GM12878 (cell line): ENCODE data around the gene CACTIN. TPM values are rescaled to one million over a fixed set of nuclear protein-coding genes. Genes with fewer than 3 reads are reported as not detected.

ENCODE experiments used
- ATAC-seq: fragments of 200-7000 bp; cut with Tn5 transposase; 3 replicates; pipeline ENCODE4 v1.9.1; 2020; ENCODE audit warnings: mild to moderate bottlenecking, moderate library complexity
- BruUV-seq: library from RNA; stranded (reverse); fragments of 400-500 nt; replicated peaks from 2 replicates; lab custom pipeline; 2021; lab: Mats Ljungman, UMichigan
- CTCF ChIA-PET: fragments of 300-600 bp; sonication (Branson Sonifier 250); formaldehyde crosslinking; extraction: SDS; loops from one replicate; lab custom pipeline; 2021; ENCODE audit warnings: inconsistent platforms; lab: Yijun Ruan, JAX
- POLR2A ChIA-PET: fragments of 350-600 bp; formaldehyde crosslinking; extraction: SDS; loops from one replicate; lab custom pipeline; 2021; ENCODE audit warnings: inconsistent platforms; lab: Charles Lee
- RAD21 ChIA-PET: fragments of 300-600 bp; sonication (Branson Sonifier 250); formaldehyde crosslinking; loops from one replicate; lab custom pipeline; 2023; ENCODE audit warnings: antibody characterized with exemption; ENCODE audit not compliant: unreplicated experiment; lab: Charles Lee
- SMC1A ChIA-PET: fragments of 300-600 bp; sonication (Branson Sonifier 250); formaldehyde crosslinking; loops from one replicate; lab custom pipeline; 2023; ENCODE audit not compliant: unreplicated experiment, uncharacterized antibody; lab: Charles Lee
- DNase-seq: peaks from one replicate; pipeline ENCODE4 v3.0.0-alpha.2; 2011; ENCODE audit warnings: low read depth, low spot score
- FAIRE-seq: peaks from 3 replicates; lab custom pipeline; 2011; peaks lifted over from hg19 to GRCh38; lab: Jason Lieb, UNC
- H2AFZ ChIP-seq: 2 replicates; pipeline ENCODE4 v1.6.0; 2011; ENCODE audit warnings: low read depth, low read length, control low read depth; ENCODE audit not compliant: control insufficient read depth
- H3K27ac ChIP-seq: 2 replicates; pipeline ENCODE4 v1.5.1; 2011; ENCODE audit warnings: control low read depth; ENCODE audit not compliant: control insufficient read depth, insufficient read depth
- H3K27me3 ChIP-seq, 2 experiments: replicated peaks in 1 of 2; 2 replicates each; pipeline versions ENCODE4 v1.6.0 to v1.6.1; 2011; ENCODE audit warnings: low read length in 1 of 2; ENCODE audit not compliant: control insufficient read depth in 2 of 2, insufficient read depth in 2 of 2
- H3K36me3 ChIP-seq, 2 experiments: 2 replicates each; pipeline ENCODE4 v1.5.1; 2011; ENCODE audit warnings: low read length in 1 of 2; ENCODE audit not compliant: control insufficient read depth in 2 of 2, insufficient read depth in 2 of 2
- H3K4me1 ChIP-seq: 2 replicates; pipeline ENCODE4 v1.6.1; 2011; ENCODE audit warnings: mild to moderate bottlenecking, low read length, moderate library complexity, mixed read lengths; ENCODE audit not compliant: control insufficient read depth, insufficient read depth
- H3K4me2 ChIP-seq: 2 replicates; pipeline ENCODE4 v1.6.0; 2011; ENCODE audit warnings: control low read depth; ENCODE audit not compliant: control insufficient read depth, insufficient read depth
- H3K4me3 ChIP-seq: fragments of 200-600 bp; sonication (generic); 2 replicates; pipeline ENCODE4 v1.5.1; 2016
- H3K79me2 ChIP-seq: 2 replicates; pipeline ENCODE4 v1.6.0; 2011; ENCODE audit warnings: low read length; ENCODE audit not compliant: control insufficient read depth, insufficient read depth
- H3K9ac ChIP-seq: 2 replicates; pipeline ENCODE4 v1.8.0; 2011; ENCODE audit warnings: low read length, control low read depth, mixed read lengths; ENCODE audit not compliant: control insufficient read depth, insufficient read depth
- H3K9me3 ChIP-seq: replicated peaks from 3 replicates; pipeline ENCODE4 v1.5.1; 2011; ENCODE audit warnings: mild to moderate bottlenecking, low read length; ENCODE audit not compliant: control insufficient read depth, insufficient read depth
- H4K20me1 ChIP-seq: 2 replicates; pipeline ENCODE4 v1.6.0; 2011; ENCODE audit not compliant: control insufficient read depth, insufficient read depth
- ATF2 ChIP-seq: IDR thresholded peaks from 2 replicates; pipeline ENCODE4 v1.6.1; 2012; ENCODE audit warnings: low read length, inconsistent platforms
- BRCA1 ChIP-seq: IDR thresholded peaks from 2 replicates; pipeline ENCODE4 v1.6.1; 2011; ENCODE audit warnings: low read depth, low read length, improper control_type of control experiment
- CBFB ChIP-seq: IDR thresholded peaks from 2 replicates; pipeline ENCODE4 v1.6.1; 2016; ENCODE audit warnings: antibody characterized with exemption, low read depth
- EED ChIP-seq: sonication (generic); IDR thresholded peaks from 2 replicates; pipeline ENCODE4 v1.6.1; 2016; ENCODE audit warnings: antibody characterized with exemption, low read depth
- ETV6 ChIP-seq, 2 experiments: fragments of 450-650 bp in 1 of 2; IDR thresholded peaks in 1 of 2; conservative IDR thresholded peaks in 1 of 2; 2 replicates each; pipeline ENCODE4 v1.6.1; 2014; ENCODE audit warnings: antibody characterized with exemption in 1 of 2, borderline replicate concordance in 1 of 2, low read depth in 1 of 2, mild to moderate bottlenecking in 1 of 2, moderate library complexity in 1 of 2
- FOS ChIP-seq: IDR thresholded peaks from 3 replicates; pipeline ENCODE4 v1.6.1; 2011; ENCODE audit warnings: borderline replicate concordance; ENCODE audit not compliant: insufficient read length; ENCODE audit errors: extremely low read depth
- HDAC6 ChIP-seq: fragments of 200-600 bp; sonication (generic); IDR thresholded peaks from one replicate; pipeline ENCODE4 v1.8.0; 2017; ENCODE audit warnings: antibody characterized with exemption; ENCODE audit not compliant: unreplicated experiment
- SIN3A ChIP-seq: IDR thresholded peaks from 2 replicates; pipeline ENCODE4 v1.6.1; 2012; ENCODE audit warnings: low read depth, low read length, improper control_type of control experiment
- SP1 ChIP-seq: IDR thresholded peaks from one replicate; pipeline ENCODE4 v1.6.1; 2011; ENCODE audit warnings: low read depth, low read length
- SREBF2 ChIP-seq: IDR thresholded peaks from 2 replicates; pipeline ENCODE4 v1.6.1; 2012; ENCODE audit warnings: mild to moderate bottlenecking, low read length
- STAT3 ChIP-seq: IDR thresholded peaks from 2 replicates; pipeline ENCODE4 v1.6.1; 2011; ENCODE audit warnings: low read depth, low read length, improper control_type of control experiment
- TARDBP ChIP-seq: IDR thresholded peaks from 2 replicates; pipeline ENCODE4 v1.6.1; 2016; ENCODE audit warnings: borderline replicate concordance
- TCF3 ChIP-seq: IDR thresholded peaks from 2 replicates; pipeline ENCODE4 v1.6.1; 2012; ENCODE audit warnings: low read depth, mild to moderate bottlenecking, low read length, borderline replicate concordance; ENCODE audit not compliant: insufficient read depth
- ZNF687 ChIP-seq: fragments of 450-650 bp; IDR thresholded peaks from 2 replicates; pipeline ENCODE4 v1.6.1; 2017; ENCODE audit warnings: mild to moderate bottlenecking, moderate library complexity
- WGBS: methylation state at CpG from one replicate; pipeline ENCODE4 v1.1.6; 2016; ENCODE audit warnings: low lambda C conversion rate; ENCODE audit not compliant: insufficient replicate concordance, insufficient coverage; ENCODE audit errors: missing lambda C conversion rate; 5-methylcytosine and 5-hydroxymethylcytosine counted together
- in situ Hi-C: fragments of 300-500 bp; cut with MboI; formaldehyde crosslinking; loops from 9 replicates; pipeline ENCODE4 v1.14.3; 2018; ENCODE audit warnings: mixed read lengths
- intact Hi-C: fragments of 100-400 bp; cut with micrococcal nuclease; formaldehyde crosslinking; loops from one replicate; pipeline ENCODE4 v1.14.2; 2022; ENCODE audit not compliant: unreplicated experiment
- polyA plus RNA-seq, 11 experiments: library from polyadenylated mRNA; depleted of rRNA in 4 of 11; unstranded in 6 of 11; stranded (reverse) in 5 of 11; fragments of >200 nt; fragmentation: Nextera tagmentation in 4 of 11; fragmentation: Illumina TruSeq in 1 of 11; extraction: Ambion mirVana in 4 of 11; extraction: Trizol in 1 of 11; gene quantifications; 1 replicate in 1 of 11; 2 replicates in 10 of 11; pipeline versions ENCODE4 v1.2.1 to v1.2.3, GENCODE V29; 2011 to 2016; ENCODE audit warnings: inconsistent platforms in 2 of 11, missing spikeins in 2 of 11, low read depth in 1 of 11
- total RNA-seq, 4 experiments: library from RNA; depleted of rRNA in 3 of 4; stranded (reverse); fragments of >200 nt in 3 of 4; fragmentation: Illumina TruSeq in 1 of 4; extraction: Trizol in 1 of 4; gene quantifications; 2 replicates each; pipeline versions ENCODE4 v1.2.1 to v1.2.3, GENCODE V29; 2013 to 2021
- TF ChIP-seq, protein P1 (sequence below): fragments of 450-650 bp; IDR thresholded peaks from 2 replicates; pipeline ENCODE4 v1.6.1; 2017; ENCODE audit warnings: mild to moderate bottlenecking

Gene CACTIN
- total and polyA plus RNA-seq, 10 of the 15 experiments (the other 5 are each of a cell fraction or from before 2014, with no cell fraction given): 0.40 to 31.4 (median 12.5) TPM

DNA sequence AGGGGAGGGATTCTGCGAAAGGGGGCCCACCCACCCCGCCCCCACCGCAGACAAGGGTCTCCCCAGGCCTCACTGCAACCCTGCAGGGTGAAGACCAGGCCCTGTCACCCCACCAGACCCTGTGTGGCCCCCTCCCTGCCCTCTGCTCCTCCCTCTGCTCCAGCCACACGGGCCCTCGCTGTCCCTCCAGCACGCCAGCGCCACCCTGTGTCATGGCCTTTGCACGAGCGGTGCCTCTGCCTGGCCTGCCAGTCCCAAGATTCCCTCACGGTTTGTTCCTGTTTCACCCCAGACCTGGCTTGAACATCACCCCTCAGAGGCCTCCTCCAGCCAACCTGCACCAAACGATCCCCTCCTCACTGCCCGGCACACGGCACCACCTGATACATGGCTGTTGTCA is 46.4 kb upstream of the CACTIN start:
- no peaks in the 10 kb centered on the region for H3K9me3 ChIP-seq
- H3K9ac ChIP-seq: no peak overlapping the region
- WGBS: 86% methylated on average over 12 of the region's 13 CpGs
- no peaks in the 10 kb centered on the region; the same call in none of the 2 replicates for H4K20me1 ChIP-seq
- H3K4me2 ChIP-seq: no peak overlapping the region
- in situ Hi-C loops (no loop called here), intact Hi-C loops (no loop called here)
- TF ChIP-seq ZNF687 (no peak), STAT3 (no peak), SP1 (no peak), SIN3A (no peak), BRCA1 (no peak), EED (no peak), SREBF2 (no peak), ETV6 (conservative IDR thresholded peaks at IDR 0.05 in 1 of 2, IDR thresholded peaks at IDR 0.05 in 1 of 2; ENCODE audit: borderline replicate concordance in 1 of 2, low read depth in 1 of 2) (no peak), HDAC6 (no peak), TARDBP (no peak), CBFB (no peak), TCF3 (no peak), FOS (no peak), ATF2 (no peak)
- TF ChIP-seq, protein P1, sequence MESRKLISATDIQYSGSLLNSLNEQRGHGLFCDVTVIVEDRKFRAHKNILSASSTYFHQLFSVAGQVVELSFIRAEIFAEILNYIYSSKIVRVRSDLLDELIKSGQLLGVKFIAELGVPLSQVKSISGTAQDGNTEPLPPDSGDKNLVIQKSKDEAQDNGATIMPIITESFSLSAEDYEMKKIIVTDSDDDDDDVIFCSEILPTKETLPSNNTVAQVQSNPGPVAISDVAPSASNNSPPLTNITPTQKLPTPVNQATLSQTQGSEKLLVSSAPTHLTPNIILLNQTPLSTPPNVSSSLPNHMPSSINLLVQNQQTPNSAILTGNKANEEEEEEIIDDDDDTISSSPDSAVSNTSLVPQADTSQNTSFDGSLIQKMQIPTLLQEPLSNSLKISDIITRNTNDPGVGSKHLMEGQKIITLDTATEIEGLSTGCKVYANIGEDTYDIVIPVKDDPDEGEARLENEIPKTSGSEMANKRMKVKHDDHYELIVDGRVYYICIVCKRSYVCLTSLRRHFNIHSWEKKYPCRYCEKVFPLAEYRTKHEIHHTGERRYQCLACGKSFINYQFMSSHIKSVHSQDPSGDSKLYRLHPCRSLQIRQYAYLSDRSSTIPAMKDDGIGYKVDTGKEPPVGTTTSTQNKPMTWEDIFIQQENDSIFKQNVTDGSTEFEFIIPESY: no peak
- H2AFZ ChIP-seq: no peak overlapping the region
- SMC1A ChIA-PET: no interaction called here
- RAD21 ChIA-PET: no interaction called here
- no TSS peak for BruUV-seq
- no peaks in the 10 kb centered on the region for H3K79me2 ChIP-seq
- CTCF ChIA-PET: no interaction called here
- H3K27me3 ChIP-seq: no peaks in the 10 kb centered on the region
- FAIRE-seq (no peak), ATAC-seq (no peak), DNase-seq (no peak)
- no peak overlapping the region for H3K4me3 ChIP-seq
- no peak overlapping the region for H3K27ac ChIP-seq
- peaks cover 15% of the 10 kb centered on the region for H3K4me1 ChIP-seq
- H3K36me3 ChIP-seq: no peaks in the 10 kb centered on the region; a peak in 1 of 4 replicates
- POLR2A ChIA-PET: no interaction called here
